ENCODE results near the gene CAMK2A.

- TF ChIP-seq CTCF (IDR thresholded peaks at IDR 0.05) (no peak), POLR2A (IDR thresholded peaks at IDR 0.05) (no peak), POLR2AphosphoS5 (IDR thresholded peaks at IDR 0.05) (no peak)
These were observed 43.8 kb downstream of the CAMK2A start for GRCh38 chr5:150245808-150246207.

All from gastroesophageal sphincter (tissue), 3 donors.